Body of pancreas (tissue), 4 donors: ENCODE results near the gene C3orf20.

ENCODE experiments used
- POLR2A ChIP-seq, 3 donors: fragments of 450-650 bp; IDR thresholded peaks; one replicate each; pipeline ENCODE4 v1.6.1; 2016; ENCODE audit warnings: antibody characterized with exemption in 3 of 3, mild to moderate bottlenecking in 2 of 3
- TF ChIP-seq, protein P1 (sequence below), 7 experiments: fragments of 450-650 bp in 4 of 7; fragments of 200-600 bp in 3 of 7; sonication (generic) in 3 of 7; IDR thresholded peaks; one replicate each; pipeline ENCODE4 v1.5.1; 2016 to 2019; ENCODE audit warnings: antibody characterized with exemption in 7 of 7

DNA sequence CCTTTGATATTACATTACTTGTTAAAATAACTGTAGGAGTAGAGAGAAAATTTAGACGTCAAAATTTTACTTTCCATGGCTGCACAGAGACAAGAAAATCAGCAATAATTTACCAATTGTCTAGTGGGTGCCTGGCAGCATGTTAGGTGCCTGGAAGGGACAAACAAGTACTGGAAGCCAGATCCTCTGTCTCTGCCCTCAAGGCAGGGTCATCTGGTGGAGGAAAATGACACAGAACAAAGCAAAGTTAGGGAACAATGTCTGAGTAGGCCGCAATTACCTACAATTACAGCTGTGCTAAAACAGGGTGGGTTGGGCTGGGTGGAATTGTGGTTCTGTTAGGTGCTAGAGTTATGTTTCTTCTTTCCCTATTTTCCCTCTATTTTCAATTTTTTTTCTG lies 16.0 kb upstream of the C3orf20 start:
- TF ChIP-seq, protein P1, sequence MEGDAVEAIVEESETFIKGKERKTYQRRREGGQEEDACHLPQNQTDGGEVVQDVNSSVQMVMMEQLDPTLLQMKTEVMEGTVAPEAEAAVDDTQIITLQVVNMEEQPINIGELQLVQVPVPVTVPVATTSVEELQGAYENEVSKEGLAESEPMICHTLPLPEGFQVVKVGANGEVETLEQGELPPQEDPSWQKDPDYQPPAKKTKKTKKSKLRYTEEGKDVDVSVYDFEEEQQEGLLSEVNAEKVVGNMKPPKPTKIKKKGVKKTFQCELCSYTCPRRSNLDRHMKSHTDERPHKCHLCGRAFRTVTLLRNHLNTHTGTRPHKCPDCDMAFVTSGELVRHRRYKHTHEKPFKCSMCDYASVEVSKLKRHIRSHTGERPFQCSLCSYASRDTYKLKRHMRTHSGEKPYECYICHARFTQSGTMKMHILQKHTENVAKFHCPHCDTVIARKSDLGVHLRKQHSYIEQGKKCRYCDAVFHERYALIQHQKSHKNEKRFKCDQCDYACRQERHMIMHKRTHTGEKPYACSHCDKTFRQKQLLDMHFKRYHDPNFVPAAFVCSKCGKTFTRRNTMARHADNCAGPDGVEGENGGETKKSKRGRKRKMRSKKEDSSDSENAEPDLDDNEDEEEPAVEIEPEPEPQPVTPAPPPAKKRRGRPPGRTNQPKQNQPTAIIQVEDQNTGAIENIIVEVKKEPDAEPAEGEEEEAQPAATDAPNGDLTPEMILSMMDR (IDR thresholded peaks at IDR 0.05): no peak
- no peak for TF ChIP-seq POLR2A (IDR thresholded peaks at IDR 0.05)
